AG20443 (cell line): ENCODE measurements around the gene IMPG2.

Source experiments
- DNase-seq: peaks from one replicate; pipeline ENCODE4 v3.0.0; 2012; ENCODE audit warnings: low spot score, mixed read lengths

The IMPG2 gene

DNA sequence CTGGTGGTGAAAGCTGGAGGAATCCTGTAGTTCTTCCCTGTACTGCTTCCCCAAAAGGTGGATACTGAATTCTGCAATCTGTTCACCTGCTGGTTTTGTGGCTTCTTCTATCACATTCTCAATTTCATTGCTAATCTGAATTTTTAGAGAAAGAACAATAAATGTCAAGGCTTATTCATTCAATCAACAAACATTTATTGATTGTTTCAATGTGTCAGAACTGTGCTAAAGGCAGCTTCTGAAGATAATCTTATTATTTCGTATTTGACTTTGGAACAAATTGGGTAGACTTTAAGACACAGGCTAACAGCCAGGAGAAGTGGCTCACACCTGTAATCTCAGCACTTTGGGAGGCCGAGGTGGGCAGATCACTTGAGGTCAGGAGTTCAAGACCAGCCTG, 46.8 kb downstream of the IMPG2 start:
- DNase-seq = no peak

GRCh38 chr3:101273156-101273555, 47.2 kb downstream of the IMPG2 start:
- no peak for DNase-seq

DNA sequence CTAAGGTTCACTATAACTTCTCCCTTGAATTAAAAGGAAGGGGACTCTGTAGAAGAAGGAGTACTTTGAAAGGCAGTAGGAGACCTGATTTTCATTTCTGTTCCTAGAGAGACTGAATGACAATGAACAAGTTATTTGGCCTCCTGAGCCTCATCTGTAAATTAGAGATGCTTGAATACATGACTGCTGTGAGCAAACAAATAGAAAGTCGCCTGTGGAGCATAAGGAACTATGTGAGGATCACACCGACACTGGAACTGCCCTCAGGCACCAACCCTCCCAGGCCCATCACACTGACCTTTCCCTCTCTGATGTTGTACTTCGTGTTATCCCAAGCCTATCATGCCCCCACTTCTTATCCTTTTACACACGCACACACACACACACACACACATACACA, 48.6 kb downstream of the IMPG2 start:
- DNase-seq = no peak

DNA sequence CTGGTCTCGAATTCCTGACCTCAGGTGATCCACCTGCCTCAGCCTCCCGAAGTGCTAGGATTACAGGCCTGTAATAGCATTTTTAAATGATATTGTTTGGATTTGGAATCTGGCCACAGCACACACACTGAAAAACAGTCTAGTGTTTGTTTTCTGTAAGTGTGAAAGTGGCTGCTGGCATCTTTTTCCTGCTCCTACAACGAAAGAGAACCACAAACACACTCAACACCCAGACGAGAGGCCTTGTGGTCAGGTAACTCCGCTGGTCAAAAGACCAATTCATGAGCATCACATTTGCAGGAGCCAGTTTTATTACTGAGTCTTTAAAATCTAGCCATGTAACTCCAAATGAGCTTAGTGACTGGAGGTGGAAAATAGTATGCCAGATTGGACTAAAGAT, 50.2 kb downstream of the IMPG2 start:
- DNase-seq = no peak

DNA sequence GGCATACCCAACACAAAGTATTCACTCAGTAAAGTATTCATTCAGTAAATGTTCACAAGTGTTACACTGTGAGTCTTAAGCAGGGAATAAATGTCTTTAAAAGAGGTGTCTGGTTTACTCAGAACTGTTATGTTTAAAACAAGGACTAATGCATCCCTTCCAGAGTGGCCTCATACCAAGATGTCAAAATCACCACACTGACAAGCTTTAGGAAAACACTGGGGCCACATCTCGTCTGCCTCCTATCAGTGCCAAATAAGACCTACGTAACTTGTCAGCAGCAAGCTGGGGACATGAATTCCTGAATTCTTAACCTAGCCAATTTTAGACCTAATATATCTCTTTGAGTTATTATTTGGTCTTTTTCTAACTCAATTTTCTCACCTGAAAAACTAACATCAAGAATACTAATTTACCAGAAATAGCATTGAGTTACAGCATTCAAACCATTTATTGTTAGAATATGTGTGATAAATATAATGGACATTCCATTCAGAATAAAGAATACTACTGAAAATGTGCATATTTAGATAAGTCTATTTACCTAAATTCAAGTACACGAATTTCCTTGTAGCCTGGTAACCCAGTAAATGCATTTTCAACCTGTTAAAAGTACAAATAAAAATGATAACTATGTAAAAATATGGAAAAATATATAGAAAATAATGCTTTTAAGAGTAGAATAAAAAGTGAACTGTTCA, 51.3 kb downstream of the IMPG2 start:
- DNase-seq = no peak

- DNase-seq = no peak
Observed at GRCh38 chr3:101268141-101268540, 52.2 kb downstream of the IMPG2 start.

DNA sequence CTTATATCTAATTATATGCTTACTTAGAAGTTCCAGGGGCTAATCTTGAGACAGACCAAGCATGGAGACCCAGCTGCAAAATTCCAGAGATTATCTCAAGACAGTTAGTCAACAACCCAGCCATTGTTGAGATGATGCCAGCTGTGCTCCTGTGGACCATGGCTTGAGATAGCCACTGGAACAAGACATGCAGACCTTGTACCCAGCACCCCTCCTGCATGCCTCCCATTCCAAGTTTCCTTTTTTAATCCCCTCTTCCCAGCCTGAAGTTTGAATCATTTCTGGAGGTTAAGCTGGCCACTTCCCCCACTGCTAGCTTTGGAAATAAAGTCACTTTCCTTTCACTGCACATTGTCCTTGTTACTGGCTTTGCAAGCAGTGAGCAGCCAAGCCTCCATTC, 53.8 kb downstream of the IMPG2 start:
- no peak for DNase-seq

GRCh38 chr3:101266071-101266470, 54.3 kb downstream of the IMPG2 start:
- no peak for DNase-seq

DNA sequence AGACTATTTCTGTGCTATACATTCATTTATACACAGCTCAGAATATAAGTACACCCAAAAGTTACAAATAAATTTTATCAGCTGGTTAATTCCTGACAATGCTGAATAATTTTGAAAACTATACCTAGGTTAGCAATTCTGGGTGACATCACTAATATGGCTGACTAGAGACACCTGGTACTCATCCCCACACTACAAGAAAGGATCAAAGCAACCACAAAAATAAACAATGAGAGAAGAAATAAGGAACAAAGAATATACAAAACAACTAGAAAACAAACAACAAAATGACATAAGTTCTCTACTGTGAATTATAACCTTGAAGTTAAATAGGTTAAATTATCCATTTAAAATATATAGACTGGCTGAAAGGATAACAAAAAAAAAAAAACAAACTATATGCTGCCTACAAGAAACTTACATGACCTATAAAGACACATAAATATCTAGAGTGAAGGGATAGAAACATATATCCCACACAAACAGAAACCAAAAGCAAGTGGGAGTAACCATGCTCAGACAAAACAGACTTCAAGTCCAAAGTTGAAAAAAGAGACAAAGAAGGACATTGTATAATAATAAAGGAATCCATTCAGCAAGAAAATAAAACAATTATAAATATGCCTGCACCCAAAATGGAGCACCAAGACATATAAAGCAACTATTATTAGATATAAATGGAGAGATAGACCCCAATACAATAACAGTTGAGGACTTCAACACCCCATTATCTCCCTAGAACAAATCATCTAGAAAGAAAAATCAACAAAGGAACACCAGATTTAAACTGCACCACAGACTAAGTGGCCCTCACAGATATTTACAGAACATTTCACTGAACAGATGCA, 57.8 kb downstream of the IMPG2 start:
- no peak for DNase-seq

DNA sequence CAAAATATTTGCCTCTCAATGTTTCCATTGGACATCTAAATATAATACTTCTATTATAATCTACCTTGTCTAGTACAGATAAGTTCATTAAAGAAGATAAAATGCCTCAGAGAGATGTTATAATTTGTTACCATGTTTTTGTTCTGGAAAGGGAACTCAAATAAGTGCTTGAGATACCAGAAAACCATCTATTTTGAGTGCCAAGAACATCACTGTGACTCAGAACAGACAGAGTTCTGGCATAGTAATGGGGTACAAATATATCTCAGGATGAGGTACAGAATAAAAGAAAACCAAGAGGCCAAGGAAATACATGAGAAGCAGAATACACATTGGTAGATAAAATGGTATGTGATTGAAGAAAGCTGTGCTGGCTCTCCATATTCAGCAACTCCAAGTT, 58.9 kb downstream of the IMPG2 start:
- peak; percentile 17 for DNase-seq

- no peak for DNase-seq
Observed at GRCh38 chr3:101259485-101260341, 60.7 kb downstream of the IMPG2 start.

- DNase-seq = no peak
Observed at GRCh38 chr3:101256511-101256910, 63.9 kb downstream of the IMPG2 start.

- DNase-seq = no peak
Observed at GRCh38 chr3:101255441-101255840, 64.9 kb downstream of the IMPG2 start.

GRCh38 chr3:101253396-101253795, 67.0 kb downstream of the IMPG2 start:
- no peak for DNase-seq

DNA sequence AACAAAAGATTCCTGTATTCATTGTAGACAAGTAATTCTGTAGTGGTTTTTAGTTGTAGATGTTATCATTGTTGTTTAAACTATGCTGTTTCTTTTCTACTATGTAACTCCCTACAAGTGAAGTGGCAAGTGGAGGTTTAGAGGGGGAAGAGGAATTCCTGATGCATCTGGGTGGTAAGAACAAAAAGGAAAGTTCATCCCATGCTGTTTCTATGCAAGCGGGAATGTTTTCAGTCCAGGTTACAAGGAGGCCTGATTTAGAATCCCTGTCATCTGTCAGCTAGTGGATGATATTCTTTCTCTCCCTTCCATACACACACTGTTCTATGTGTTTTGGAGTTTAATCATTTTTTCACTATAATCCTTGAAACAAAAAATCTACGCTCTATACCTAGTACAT, 67.4 kb downstream of the IMPG2 start:
- DNase-seq = no peak

DNA sequence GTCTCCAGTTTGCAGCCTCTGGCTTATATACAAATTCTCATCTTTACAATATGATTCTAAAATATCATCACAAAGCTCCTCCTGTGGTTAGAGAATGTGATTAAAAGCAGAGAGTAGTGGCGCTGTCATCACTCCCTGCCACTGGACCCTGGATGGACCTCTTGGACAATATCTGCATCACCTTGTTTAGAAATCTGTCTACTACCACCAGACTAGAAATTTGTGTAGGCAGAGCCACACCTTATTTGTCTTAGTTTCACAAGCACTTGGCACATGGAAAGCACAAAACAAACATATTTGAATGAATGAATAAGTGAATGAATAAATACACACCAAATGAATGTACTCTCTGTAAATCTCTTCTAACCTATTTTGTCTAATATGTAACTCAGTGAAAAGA, 68.1 kb downstream of the IMPG2 start:
- DNase-seq = no peak

DNA sequence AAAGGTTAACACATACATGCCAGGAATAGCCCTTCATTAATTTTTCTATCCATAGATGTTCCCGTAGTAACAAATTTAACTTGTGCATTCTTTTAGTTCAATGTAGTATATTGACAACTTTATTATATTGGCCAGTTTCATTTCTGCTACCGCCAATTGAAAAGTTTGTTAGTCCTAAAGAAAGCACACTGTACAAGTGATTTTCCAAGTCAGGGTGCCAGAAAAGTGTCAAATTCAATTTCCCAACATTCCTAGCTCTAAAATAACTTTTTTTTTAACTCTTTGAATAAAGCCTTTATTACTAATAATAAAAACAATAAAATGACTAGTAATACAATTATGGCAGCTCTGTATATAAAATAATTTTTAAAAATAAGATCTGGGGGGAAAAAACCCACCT, 68.9 kb downstream of the IMPG2 start:
- DNase-seq = no peak

GRCh38 chr3:101249522-101249921, 70.9 kb downstream of the IMPG2 start:
- DNase-seq = no peak

GRCh38 chr3:101248736-101249135, 71.6 kb downstream of the IMPG2 start:
- no peak for DNase-seq

- peak; percentile 42 for DNase-seq
Observed at GRCh38 chr3:101244212-101244575, 76.2 kb downstream of the IMPG2 start.

DNA sequence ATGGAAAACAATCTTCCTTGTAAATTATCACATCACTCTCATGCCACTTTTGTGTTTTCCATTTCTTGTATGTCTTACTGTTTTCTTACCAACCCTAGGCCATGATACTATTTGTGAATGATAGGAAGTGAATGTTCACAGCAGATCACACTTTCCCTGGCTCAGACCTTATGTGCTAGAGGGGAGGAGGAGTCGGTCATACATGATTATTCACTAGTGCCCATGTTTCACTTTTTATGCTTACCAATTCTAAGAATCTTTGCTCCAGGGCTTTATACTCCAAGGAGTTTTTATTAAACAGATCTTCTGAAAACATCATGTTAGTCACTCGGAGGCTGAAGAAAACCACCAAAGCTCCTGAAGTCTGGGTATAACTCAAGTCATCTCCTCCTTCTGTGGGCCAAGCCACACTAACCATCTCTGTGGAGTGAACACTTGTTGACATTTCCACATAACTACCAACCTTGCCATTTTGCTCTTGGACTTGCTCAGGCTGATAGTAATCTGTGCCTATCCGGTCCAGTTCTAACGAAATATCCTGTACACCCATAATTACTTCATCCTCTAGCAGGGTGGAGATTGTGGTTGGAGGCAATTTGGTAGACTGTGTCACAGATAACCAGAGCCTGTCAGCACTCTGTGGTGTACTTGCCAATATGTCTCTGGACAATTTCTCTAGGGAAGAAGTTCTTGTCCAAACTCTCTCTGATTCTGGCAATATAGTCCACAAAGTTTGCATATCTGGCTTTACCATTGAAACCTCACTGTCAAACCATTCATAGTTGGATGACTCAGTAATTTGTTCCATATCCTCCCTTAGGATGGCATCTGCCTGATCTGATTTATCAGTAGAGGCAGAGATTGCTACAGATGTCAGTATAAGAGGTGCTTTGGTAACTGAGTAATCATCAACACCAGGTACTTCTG, 76.8 kb downstream of the IMPG2 start:
- DNase-seq = peak; percentile 66
